HG02981 (cell line): ENCODE results near the gene ADCY9.

Experiments
- ATAC-seq: cut with Tn5 transposase; IDR thresholded peaks from one replicate; pipeline ENCODE4 v1.9.1; 2021; ENCODE audit warnings: mild to moderate bottlenecking, moderate library complexity; ENCODE audit not compliant: unreplicated experiment

ADCY9 gene

DNA sequence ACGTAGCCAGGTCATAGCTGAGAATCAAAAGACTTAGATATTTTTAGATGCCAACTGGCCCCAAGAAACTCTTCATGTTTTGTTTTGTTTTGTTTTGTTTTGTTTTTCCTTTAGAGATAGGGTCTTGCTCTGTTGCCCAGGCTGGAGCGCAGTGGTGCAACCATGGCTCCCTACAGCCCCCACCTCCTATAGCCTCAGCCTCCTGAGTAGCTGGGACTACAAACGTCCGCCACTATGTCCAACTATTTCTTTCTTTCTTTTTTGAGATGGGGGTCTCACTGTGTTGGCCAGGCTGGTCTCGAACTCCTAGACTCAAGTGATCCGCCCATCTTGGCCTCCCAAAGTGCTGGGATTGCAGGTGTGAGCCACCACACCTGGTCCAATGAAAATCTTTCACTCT is 107.1 kb downstream of the ADCY9 start:
- ATAC-seq, result no peak

DNA sequence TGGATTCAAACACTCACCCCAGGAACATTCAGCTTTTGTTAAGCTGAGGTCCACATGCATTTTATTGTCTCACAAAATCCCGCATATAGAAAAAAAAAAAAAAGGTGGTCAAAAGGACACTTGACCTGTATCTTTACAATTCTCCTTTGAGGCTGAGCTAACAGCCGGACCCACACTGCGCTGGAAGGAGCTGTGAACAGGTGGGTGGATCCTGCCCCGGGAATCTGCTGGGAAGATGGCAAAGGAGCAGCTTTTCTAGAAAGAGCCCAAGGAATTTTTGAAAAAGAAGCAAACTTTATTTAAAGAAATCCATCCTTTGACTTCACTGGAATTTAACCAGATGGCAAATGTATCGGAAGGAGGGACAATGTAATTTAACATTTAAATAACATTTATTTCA is 108.1 kb downstream of the ADCY9 start:
- no peak for ATAC-seq

DNA sequence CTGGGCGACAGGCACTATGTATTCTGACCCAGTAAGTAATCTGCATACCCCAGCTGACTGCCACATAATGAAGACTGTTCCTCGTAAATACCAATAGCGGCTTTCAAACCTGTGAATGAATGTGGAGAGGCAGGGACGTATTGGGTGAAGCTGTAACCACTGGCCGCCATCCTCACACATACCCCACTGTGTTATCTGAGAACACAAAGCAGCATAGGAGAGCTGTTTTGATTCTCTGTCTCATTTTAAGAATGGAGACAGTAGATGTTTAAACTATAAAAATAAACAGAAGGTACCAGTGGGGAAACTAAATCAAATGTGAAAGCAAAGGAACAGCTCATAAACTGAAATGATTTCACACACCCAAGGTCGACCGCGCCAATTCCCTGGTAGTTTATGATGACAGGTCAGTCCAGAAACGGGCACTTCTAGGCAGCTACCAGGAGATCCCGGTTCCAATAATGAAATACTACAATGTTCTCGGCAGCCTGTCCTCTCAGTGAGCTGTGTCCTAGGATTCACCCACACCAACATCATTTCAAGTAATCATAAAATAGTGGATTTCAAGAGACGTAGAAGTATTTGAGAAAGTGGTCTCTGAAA is 109.7 kb downstream of the ADCY9 start:
- ATAC-seq, result no peak

DNA sequence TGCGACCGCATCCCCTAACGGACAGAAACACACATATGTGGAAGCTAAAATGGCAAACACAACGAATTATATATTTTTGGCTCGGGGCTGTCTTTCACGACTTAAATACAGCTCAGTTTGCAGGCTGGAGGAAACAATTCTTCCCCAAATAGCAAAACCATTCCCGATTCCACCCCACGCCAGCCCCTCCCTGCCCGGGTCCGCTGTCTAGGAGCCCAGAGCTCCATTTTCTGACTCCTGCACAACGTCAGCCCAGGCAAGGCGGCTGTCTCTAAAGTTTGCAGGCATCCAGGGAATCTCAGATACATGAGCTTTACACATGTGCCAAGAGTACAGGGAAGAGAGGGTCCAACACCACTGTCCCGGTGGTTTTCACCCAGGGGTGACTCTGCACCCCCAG is 110.5 kb downstream of the ADCY9 start:
- no peak for ATAC-seq

DNA sequence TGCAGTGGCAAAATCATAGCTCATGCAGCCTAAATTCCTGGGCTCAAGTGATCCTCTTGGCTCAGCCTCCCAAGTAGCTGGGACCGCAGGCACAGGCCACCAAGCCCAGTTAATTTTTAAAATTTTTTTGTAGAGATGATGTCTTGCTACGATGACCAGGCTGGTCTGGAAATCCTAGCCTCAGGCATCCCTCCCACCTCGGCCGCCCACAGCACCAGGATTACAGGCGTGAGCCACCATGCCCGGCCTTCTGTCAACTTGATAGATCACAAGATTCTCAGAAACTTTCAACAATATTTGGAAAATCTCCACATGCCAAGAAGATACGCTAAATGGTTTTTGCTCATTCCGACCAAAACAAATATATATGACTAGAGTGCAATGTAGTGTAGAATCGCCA is 111.0 kb downstream of the ADCY9 start:
- ATAC-seq, result no peak

DNA sequence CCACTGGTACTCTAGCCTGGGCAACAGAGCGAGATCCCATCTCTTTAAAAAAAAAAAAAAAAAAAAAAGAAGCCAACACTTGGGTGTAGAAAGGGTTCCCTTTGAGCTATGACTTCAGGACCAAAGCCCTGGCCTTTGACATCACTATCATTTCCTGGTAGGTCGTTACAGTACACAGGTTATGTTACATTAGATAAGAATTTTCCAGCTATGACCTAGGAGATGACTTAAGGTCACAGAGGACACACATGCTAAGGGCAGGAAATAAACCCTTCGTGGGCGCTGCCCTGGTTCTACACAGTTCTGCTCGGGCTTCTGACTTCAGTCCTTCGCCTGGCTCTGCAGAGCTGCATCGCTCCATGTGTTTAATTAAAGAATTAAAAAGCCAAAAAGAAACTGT is 112.0 kb downstream of the ADCY9 start:
- no peak for ATAC-seq

DNA sequence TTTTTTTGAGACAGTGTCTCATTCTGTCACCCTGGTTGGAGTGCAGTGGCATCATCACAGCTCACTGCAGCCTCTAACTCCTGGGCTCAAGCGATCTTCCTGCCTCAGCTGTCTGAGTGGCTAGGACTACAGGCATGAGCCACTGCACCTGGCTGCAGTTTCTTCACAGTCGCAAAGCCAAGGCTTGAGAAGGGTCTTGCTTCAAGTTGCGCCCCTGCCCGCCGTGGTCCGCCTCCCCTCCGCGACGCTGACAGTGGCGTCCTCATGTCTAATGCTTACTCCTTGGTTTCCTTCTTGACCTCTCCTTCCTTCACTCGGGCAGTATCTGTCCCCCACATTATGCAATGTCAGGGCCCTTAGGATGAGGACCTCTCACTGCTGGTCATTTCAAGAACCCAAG is 112.7 kb downstream of the ADCY9 start:
- ATAC-seq, result no peak

DNA sequence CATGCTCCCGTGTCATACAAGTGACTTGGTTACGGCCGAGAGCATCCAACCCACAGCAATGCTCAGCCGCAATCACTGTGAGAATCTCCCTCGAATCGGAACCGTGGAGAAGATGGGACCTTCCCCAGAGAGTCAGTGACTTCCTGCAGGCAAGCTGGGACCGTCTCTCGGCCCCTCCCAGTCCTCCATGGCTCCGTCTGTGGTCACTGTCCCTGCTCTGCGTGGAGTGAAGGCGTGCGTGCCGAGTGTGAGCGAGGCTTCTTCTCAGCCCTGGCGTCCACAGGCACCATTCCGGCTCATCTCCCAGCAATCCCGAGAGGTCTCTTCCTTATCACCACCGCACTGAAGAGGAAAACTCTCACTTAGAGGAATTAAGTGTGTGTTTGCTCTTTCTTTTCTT is 113.1 kb downstream of the ADCY9 start:
- ATAC-seq, result no peak

DNA sequence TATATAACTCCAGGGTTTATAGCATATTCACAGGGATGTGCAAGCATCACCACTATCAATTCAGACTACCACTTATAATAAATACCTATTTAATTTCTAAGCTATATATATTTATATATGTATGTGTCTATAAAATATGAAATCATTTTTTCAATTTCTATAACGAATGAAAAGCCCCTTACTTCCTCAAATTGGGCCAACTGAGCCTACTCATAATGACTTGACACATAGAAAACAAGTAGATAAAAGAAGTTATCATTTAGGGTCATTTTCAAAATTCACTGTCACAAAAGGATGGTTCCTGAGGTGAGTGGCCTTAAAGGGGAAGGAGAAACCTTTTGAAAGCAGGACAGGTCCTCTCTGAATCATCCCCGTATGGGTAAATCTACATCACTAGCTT is 114.1 kb downstream of the ADCY9 start:
- ATAC-seq, result no peak

DNA sequence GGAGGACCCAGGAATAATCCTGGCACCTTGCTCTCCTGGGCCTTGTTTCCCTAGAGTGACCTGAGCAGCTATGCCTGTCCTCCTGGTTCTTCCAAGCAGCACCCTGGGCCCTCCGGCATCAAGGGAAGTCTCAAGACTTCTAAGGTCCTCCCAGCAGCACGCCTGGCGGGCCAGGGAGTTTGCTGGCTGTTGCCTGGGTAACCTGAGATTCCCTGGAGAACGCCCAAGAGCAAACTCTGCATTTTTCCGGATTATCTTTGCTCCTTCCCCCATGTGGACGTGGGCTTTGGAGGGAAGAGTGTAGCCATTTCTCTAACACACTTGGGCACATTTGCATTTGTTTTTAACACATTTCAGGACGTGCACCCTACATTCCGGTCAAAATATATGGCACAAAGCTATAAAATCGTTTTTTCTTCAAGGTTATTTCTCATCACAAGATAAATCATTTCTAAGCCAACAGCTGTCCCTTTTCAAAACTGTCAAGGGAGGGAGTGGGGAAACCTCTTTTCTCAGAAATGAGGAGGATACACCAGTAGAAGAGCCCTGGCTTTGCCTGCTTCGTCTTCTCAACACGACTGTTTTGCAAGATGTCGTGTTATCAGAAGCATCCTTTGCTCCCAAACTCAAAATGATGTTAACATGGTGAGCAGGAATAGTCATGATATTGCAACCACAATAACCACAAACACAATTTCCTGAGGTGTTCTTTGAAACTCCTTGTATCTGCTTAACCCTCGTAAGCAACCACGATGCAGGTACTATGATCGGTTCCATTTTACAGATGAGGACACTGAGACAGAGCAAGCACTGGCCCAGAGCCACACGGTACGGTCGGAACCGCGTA is 116.5 kb downstream of the ADCY9 start:
- no peak for ATAC-seq

DNA sequence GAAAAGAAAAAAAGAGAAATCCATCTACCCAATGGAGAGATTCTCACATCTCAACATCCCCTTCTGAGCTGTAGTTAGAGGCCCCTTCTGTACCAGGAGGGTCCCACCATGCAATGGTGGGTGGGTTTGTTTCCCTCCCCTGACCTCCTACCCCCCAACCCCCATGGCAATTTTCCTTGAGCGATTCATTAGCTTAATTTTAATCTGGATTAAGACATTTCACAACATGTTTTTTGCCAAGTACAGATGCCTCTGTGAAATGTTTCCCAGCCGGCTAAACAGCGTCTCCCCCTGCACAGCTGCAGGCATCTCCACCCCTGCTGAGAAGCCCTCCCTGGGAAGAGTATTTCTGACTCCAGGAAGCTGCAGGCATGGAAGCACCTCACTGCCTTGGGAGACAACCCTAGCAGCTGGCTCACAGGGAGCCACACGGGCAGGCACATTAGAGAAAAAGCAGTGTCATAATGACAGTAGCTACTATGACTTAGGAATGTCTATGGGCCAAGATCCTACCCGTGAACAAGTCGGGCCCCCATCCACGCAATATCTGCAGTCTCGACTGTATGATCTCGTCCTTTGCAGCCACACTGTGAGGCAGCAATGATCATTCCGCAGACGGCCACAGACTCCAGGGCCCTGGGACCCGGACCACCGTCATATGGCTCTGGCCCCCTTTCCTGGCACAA is 117.3 kb downstream of the ADCY9 start:
- ATAC-seq, result no peak

DNA sequence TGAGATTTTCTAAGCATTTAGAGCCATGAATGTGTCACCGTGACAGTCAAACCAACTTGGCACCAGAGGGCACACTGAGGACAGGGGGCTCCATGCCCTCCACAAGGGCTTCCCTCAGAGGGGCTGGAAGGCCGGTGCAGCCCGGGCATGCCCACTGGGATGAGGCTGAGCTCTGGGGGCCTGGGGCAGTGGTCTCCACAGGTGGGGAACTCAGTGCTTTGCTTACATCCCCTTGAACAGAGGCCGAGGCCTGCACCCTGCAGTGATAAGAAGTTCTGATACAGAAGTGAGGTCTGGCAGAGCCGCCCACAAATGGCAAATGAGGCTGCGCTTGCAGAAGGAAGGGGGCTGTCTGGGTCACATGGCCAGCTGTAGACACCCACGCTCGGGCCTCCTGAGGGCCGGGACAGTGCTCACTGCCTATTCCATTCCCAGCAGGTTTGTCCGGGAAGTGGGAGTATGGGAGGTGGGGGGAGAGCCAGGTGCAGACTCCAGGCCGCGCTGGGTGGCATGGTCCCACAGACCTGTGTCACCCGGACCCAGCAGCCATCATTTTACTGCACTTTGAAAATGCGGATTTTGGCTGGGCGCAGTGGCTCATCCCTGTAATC is 118.9 kb downstream of the ADCY9 start:
- no peak for ATAC-seq

DNA sequence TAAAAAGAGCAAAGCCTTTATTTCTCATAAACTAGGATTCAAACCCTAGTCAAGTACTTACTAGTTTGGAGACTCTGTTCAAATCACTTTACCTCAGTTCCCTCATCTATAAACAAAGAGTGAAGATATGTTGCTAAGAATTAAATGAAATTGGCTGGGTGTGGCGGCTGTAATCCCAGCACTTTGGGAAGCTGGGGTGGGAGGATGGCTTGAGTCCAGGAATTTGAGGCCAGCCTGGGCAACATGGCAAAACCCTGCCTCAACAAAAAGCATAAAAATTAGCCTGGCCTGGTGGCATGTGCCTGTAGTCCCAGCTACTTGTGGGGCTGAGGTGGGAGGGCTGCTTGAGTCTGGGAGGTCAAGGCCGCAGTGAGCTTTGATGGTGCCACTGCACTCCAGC is 121.2 kb downstream of the ADCY9 start:
- ATAC-seq, result no peak

DNA sequence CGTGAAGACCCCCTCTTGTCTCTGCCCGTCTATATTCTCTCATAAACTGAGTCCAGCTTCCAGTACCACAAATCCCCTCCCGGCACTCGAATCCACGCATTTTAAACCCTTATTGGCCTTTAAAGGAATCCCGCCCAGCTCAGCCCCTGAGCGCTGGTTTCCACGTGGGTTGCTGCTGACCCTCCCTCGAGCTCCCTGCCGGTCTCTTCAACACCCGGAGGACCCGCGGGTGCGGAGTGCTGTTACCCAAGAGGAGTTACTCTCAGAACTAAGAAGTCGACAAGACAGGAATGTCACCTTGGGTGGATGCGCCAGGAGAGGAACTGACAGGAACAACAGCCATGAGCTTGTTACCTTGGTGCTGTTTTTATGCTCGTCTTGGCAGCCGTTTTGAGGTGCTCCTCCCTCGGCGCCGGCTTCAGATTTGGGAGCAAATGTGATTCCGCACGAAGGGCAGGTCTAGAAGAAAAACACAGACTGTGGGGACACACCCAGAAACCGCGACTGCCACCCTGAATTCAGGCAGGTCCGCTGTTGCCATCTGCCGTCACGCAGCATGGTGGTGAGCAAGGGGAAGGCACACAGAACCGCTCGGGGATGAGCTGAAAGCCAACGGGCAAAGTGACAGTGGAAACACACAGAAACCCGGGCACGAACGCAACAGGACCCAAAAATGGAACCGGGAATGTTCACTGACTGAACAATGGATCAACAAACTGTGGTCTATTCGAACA is 123.0 kb downstream of the ADCY9 start:
- ATAC-seq, result no peak

DNA sequence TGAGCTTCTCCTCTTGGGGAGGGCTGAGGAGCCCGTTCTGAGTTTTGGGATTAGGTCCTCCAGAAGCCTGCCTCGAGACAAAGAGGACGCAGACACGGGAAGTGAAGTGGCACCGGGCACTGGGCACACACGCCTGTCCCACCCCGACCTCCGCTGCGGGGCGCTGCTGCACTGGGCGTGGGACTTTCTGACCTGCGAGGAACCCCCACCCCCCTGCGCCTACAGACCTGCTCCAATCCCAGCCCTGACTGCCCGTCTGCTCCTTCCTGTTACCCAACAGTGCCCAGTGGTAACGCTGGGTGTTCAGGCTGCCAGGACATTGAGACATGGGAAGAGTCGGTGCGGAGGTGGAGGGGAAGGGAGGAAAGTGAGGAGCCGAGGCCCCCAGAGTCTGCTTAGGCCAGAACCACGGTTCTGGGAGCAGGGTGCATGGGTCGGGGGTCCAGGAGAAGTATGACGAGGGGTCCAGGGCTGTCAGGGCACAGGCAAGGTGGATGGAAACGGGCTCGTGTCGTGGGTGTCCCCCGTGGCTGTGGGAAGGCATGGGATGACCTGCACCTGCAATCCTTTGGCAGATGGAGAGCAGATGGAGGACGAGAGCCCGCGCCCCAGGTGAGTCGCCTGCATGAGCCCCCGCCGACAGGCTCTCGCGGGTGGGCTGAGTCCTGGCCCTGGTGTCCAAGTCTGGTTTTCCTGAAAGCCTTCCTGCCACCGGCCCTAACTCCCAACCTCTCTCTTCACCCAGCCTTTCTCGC is 123.8 kb downstream of the ADCY9 start:
- no peak for ATAC-seq

DNA sequence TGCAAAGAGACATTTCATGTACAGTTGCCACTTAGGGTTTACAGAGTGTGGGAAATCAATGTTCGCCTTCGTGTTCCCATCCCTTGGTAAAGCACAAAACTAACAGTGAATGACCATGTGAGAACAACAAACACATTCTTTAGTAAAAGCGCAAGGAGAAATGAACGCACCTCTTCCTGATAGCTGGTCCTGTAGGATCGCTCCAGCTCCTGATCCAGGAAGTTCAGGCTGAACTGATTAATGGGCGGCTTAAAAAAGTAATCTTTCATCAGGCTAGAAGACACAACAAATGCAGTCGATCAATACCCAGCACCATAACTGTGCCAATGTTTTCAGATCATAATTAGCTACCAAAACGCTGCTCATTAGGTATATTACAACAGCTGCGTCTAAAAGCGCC is 127.4 kb downstream of the ADCY9 start:
- ATAC-seq, result no peak

DNA sequence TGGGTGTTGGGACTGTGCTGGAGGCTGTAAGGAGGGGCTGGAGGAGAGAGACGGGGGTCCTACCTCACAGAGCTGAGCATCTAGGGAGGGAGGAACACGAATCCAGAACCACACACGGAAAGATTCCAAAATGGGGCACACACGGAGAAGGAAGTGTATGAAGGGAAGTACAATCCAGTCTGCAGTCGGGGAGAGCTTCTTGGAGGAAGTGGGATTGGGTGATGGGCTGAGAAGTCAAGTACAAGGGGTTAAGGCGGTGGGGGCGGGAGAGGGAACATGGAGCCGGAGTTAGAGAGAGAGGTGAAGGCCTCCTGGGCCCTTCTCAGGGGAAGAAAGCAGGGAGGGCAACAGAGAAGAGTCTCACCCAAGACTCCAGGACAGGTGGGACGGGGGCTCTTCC is 128.2 kb downstream of the ADCY9 start:
- no peak for ATAC-seq

DNA sequence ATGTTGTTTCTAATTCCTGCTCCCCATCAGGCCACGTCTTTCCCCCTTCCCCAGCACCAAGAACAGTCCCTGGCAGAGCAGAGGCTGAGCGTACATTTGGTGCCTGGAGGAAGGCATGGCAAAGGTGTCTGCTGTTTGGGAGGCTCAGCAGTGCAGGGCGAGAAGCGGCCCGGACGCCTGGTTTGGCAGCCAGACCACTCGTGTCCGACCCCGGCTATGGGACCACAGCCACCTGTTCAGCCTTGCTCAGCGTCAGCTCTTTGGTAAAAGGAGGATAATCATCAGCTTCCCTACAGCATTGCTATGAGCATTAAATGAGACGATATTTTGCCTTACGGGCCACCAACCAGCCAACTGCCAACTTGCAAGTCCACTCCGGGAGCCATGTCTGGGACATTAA is 129.0 kb downstream of the ADCY9 start:
- ATAC-seq, result no peak

DNA sequence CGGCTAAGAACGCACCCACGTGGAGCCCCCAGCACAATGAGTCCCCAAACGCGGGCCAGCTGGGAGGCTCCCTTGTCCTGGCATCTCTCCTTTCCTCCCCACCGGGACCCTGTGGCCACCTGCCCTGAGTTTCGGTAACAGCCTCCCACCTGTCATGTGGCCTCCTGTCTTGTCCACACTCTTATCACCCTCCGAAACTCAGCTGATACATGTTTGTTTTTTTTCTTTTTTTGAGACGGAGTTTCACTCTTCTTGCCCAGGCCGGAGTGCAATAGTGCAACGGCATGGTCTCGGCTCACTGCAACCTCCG is 130.1 kb downstream of the ADCY9 start:
- ATAC-seq, result no peak
